NCI-H446 treated with DMSO at 0.1 percent for 48 hours (cell line): Measurements from ENCODE around the gene TCAP.

Experiments
- DNase-seq: peaks from one replicate; lab custom pipeline; 2025; lab: John Stamatoyannopoulos, UW

The TCAP gene

GRCh38 chr17:39651923-39652586 is 13.1 kb upstream of the TCAP start:
- no peak for DNase-seq

GRCh38 chr17:39652587-39653315 is 12.4 kb upstream of the TCAP start:
- no peak for DNase-seq

- no peak for DNase-seq
These were observed 11.9 kb upstream of the TCAP start for GRCh38 chr17:39653316-39653661.

- DNase-seq, result no peak
These were observed 11.4 kb upstream of the TCAP start for GRCh38 chr17:39653662-39654331.

GRCh38 chr17:39655105-39655504 is 10.0 kb upstream of the TCAP start:
- no peak for DNase-seq

GRCh38 chr17:39658346-39658745 is 6.8 kb upstream of the TCAP start:
- DNase-seq, result no peak

- no peak for DNase-seq
These were observed 6.4 kb upstream of the TCAP start for GRCh38 chr17:39658760-39659159.

GRCh38 chr17:39659279-39660010 is 5.7 kb upstream of the TCAP start:
- DNase-seq, result no peak

- DNase-seq, result no peak
These were observed 5.2 kb upstream of the TCAP start for GRCh38 chr17:39660011-39660360.

GRCh38 chr17:39660397-39661385 is 4.5 kb upstream of the TCAP start:
- no peak for DNase-seq

GRCh38 chr17:39661744-39662541 is 3.2 kb upstream of the TCAP start:
- no peak for DNase-seq

GRCh38 chr17:39662551-39663339 is 2.4 kb upstream of the TCAP start:
- no peak for DNase-seq

GRCh38 chr17:39663340-39663687 is 1.8 kb upstream of the TCAP start:
- DNase-seq, result no peak

GRCh38 chr17:39663688-39664580 is 1.2 kb upstream of the TCAP start:
- no peak for DNase-seq

GRCh38 chr17:39665642-39666224 is 584 bp downstream of the TCAP start:
- no peak for DNase-seq

- no peak for DNase-seq
These were observed 1.1 kb downstream of the TCAP start for GRCh38 chr17:39666231-39666600.

- no peak for DNase-seq
These were observed 1.6 kb downstream of the TCAP start for GRCh38 chr17:39666601-39667261.
